GM19438 (cell line): ENCODE results near the gene SBF1.
"Not testable (repeated sequence)": the region's sequence is repeated elsewhere in the genome, so short reads cannot be mapped to it uniquely, and the experiment has no call there.

ENCODE experiments used
- ATAC-seq: cut with Tn5 transposase; IDR thresholded peaks from one replicate; pipeline ENCODE4 v1.9.1; 2021; ENCODE audit warnings: low read depth; ENCODE audit not compliant: unreplicated experiment

Gene SBF1, protein sequence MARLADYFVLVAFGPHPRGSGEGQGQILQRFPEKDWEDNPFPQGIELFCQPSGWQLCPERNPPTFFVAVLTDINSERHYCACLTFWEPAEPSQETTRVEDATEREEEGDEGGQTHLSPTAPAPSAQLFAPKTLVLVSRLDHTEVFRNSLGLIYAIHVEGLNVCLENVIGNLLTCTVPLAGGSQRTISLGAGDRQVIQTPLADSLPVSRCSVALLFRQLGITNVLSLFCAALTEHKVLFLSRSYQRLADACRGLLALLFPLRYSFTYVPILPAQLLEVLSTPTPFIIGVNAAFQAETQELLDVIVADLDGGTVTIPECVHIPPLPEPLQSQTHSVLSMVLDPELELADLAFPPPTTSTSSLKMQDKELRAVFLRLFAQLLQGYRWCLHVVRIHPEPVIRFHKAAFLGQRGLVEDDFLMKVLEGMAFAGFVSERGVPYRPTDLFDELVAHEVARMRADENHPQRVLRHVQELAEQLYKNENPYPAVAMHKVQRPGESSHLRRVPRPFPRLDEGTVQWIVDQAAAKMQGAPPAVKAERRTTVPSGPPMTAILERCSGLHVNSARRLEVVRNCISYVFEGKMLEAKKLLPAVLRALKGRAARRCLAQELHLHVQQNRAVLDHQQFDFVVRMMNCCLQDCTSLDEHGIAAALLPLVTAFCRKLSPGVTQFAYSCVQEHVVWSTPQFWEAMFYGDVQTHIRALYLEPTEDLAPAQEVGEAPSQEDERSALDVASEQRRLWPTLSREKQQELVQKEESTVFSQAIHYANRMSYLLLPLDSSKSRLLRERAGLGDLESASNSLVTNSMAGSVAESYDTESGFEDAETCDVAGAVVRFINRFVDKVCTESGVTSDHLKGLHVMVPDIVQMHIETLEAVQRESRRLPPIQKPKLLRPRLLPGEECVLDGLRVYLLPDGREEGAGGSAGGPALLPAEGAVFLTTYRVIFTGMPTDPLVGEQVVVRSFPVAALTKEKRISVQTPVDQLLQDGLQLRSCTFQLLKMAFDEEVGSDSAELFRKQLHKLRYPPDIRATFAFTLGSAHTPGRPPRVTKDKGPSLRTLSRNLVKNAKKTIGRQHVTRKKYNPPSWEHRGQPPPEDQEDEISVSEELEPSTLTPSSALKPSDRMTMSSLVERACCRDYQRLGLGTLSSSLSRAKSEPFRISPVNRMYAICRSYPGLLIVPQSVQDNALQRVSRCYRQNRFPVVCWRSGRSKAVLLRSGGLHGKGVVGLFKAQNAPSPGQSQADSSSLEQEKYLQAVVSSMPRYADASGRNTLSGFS (N-terminal part only)

GRCh38 chr22:50474710-50475651, at the start of gene SBF1:
TSS of gene SBF1 (minus strand) at chr22:50475035. CDS start at chr22:50474840, 195 bp downstream.
- ATAC-seq, result peak; percentile 67

GRCh38 chr22:50523806-50524675, 49.2 kb upstream of the SBF1 start:
- ATAC-seq, result no peak

GRCh38 chr22:50523458-50523805, 48.6 kb upstream of the SBF1 start:
- ATAC-seq, result no peak

DNA sequence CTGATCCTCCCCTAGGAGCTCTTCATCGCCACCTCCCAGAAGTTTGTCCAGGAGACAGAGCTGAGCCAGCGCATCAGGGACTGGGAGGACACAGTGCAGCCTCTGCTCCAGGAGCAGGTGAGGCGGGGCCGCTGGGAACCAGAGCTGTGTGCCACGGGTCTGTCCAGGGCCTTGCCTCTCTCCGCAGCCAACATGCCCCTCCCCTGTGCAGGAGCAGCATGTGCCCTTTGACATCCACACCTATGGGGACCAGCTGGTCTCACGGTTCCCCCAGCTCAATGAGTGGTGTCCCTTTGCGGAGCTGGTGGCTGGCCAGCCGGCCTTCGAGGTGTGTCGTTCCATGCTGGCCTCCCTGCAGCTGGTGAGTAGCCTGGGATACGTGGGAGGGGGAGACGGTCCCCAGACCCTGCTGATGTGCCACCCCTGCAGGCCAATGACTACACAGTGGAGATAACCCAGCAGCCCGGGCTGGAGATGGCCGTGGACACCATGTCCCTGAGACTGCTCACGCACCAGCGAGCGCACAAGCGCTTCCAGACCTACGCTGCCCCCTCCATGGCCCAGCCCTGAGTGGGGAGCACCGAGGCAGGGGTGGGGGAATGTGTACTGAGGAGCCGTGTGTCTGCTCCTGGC, 48.1 kb upstream of the SBF1 start:
- ATAC-seq, result no peak

- ATAC-seq, result no peak
Measured at GRCh38 chr22:50522208-50522805, 47.5 kb upstream of the SBF1 start.

DNA sequence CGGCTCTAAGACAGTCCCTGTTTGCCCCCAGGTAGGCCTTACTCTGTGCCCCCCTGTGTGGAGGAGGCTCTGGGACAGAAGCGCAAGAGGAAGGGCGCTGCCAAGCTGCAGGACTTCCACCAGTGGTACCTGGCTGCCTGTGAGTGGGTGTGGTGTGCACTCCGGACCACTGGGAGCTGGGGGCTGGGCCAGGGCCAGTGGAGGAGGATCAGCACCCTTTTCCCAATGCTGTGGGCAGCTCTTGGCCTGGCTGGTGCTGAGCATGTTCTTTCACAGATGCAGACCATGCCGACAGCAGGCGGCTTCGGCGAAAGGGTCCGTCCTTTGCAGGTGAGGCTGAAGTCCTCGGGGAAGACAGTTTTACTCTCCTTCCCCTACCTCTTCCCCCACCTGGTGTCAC, 46.9 kb upstream of the SBF1 start:
- ATAC-seq, result no peak

DNA sequence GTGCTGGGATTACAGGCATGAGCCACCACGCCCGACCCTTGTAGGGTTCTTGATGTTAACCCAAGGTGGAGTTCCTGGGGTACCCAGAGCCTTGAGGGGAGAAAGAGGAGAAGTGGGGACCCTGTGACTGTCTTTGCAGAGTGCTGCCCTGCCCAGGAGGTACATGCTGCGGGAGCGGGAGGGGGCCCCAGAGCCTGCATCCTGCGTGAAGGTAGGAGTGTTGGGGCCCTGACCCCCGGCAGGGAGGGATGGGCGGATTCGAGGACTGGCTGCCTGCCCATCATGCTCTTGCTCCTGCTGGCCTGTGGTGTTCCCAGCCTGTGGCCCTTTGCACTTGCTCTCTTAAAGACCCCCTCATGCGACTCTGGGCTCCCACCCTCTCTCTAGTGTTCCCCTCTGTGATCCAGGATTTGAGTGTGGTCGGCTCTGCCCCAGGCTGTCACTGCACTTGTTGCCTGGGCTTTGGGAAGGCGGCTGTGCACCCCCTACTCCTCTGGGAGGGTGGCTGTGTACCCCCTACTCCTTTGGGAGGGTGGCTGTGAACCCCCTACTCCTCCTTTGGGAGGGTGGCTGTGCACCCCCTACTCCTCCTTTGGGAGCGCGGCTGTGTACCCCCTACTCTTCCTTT, 46.1 kb upstream of the SBF1 start:
- no peak for ATAC-seq

- not testable (repeated sequence) for ATAC-seq
Measured at GRCh38 chr22:50520184-50520583, 45.3 kb upstream of the SBF1 start.

DNA sequence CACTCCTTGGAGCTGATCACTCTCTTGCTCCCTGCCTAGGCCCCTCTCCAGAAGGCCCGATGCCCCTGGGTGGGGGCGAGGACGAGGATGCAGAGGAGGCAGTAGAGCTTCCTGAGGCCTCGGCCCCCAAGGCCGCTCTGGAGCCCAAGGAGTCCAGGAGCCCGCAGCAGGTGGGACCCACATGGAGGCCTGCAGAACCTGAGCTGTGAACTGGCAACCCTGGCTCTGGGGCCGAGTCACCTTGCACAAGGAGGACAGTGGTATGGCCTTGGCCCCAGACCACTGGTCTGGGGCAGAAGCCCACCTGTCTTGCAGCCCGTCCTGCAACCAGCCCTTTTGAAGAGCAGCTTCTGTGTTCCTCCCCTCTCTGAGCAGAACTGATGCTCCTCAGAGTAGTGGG, 44.3 kb upstream of the SBF1 start:
- ATAC-seq, result no peak

DNA sequence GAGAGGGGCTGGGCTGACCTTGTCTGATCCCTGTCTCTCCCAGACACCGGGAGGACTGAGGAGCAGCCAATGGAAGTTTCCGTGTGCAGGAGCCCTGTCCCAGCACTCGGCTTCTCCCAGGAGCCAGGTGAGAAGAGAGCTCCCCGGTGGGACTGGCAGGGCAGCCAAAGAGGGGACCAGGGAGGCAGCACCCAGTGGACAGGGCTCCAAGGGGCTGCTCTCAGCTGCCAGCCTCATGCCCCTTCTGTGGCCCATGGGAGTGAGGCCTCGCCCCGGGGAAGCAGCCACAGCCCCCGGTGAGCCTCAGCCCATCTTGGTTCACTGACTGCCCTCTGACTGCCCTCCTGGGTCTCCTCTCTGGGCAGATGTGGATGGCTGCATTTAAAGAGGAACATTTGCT, 43.8 kb upstream of the SBF1 start:
- no peak for ATAC-seq

DNA sequence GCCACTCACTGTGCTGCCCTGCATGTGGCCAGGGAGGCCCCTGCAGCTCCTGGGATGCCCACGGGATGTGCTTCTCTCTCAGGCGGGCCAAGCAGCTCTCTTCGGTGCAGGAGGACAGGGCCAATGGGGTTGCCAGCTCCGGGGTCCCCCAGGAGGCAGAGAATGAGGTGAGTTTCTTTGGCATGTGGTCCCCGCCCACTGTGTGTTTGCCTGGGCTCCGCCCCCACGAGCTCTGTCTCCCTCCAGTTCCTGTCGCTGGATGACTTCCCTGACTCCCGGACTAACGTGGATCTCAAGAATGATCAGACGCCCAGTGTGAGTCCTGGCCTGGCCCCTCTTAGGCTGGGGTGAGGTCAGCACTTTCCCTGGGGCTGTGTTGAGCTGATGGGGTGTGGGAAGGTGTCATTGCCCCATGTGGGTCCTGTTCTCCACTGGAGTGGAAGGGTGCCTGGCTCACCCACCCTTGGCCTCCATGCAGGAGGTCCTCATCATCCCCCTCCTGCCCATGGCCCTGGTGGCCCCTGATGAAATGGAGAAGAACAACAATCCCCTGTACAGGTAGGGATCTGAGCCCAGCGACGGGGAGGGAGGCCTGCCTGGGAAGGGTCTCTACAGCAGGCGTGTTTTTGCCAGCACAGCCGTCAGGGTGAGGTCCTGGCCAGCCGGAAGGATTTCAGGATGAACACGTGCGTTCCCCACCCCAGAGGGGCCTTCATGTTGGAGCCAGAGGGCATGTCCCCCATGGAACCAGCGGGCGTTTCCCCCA, 42.8 kb upstream of the SBF1 start:
- ATAC-seq, result no peak

GRCh38 chr22:50516891-50517290, 42.1 kb upstream of the SBF1 start:
- no peak for ATAC-seq

GRCh38 chr22:50516068-50516467, 41.2 kb upstream of the SBF1 start:
- ATAC-seq, result no peak

- no peak for ATAC-seq
Measured at GRCh38 chr22:50513175-50513574, 38.3 kb upstream of the SBF1 start.

DNA sequence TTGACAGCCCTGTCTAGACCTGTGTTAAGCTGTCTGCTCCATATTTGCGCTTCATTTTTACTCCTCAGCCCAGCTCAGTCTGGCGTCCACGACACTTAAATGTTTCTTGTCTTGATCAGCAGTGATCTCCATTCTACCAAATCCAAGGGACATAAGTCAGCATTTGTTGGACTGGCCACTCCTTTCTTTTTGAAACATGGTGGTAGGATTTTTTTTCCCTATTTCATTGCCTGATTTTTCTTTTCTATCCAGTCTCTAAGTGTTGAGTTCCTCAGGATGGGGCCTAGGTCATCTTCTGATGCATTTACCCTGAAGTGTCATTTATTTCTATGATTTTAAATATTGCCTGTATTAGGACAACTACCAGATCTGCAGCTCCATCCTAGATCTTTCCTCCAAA, 34.1 kb upstream of the SBF1 start:
- ATAC-seq, result no peak

GRCh38 chr22:50507991-50508884, 33.4 kb upstream of the SBF1 start, which contains the start of gene NCAPH2:
TSS of gene NCAPH2 (plus strand) at chr22:50508224. CDS start at chr22:50508338, 114 bp downstream.
- ATAC-seq, result peak; percentile 55
